SU-DHL-6 (cell line): ENCODE data around the gene KNTC1.

Source experiments
- CTCF ChIP-seq: fragments of 200-600 bp; sonication (generic); IDR thresholded peaks from one replicate; pipeline ENCODE4 v1.5.1; 2017; ENCODE audit warnings: antibody characterized with exemption, mild to moderate bottlenecking, low read length, moderate library complexity; ENCODE audit not compliant: insufficient read depth, poor library complexity, severe bottlenecking
- EZH2phosphoT487 ChIP-seq: fragments of 200-600 bp; sonication (generic), shearing (Covaris generic); conservative IDR thresholded peaks from 2 replicates; pipeline ENCODE4 v1.6.1; 2018; ENCODE audit warnings: mild to moderate bottlenecking, antibody characterized with exemption, low read length, moderate library complexity, mixed read lengths

- TF ChIP-seq CTCF (no peak), EZH2phosphoT487 (no peak)
These were observed 69.8 kb downstream of the KNTC1 start for GRCh38 chr12:122596838-122597237.
